ENCODE data around the gene SPC25.

DNA sequence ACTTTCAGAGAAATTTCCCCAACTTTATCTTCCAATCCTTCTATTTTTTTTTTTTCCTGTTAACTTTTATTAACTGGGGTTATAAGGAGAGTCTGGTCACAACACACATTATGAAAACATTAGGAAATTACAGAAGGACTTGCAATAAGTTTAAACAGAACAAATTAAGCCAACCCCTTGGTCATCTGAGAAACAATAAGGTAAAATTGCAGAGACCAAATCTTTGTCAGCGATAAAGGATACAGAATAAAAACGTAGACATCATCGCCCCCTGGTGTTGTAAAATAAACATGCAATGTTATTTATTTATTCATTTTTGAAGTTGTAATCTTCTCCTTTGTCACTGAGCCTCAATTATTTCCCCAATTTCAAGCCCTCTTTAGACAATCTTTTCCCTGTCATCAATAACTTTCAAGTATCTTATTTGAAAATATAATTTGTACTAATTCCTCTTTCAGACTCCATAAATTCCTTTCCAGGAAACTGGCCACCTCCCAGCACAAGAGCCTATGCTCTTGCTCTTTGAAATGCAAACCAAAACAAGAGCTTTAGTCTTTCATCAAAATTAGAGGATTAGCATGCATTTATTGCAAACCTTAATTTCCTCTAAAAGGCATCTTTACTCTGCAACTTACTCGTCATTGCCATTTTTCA lies 30.4 kb upstream of the SPC25 start:
- no peak for TF ChIP-seq POLR2A (IDR thresholded peaks at IDR 0.05)
- TF ChIP-seq, protein P1, sequence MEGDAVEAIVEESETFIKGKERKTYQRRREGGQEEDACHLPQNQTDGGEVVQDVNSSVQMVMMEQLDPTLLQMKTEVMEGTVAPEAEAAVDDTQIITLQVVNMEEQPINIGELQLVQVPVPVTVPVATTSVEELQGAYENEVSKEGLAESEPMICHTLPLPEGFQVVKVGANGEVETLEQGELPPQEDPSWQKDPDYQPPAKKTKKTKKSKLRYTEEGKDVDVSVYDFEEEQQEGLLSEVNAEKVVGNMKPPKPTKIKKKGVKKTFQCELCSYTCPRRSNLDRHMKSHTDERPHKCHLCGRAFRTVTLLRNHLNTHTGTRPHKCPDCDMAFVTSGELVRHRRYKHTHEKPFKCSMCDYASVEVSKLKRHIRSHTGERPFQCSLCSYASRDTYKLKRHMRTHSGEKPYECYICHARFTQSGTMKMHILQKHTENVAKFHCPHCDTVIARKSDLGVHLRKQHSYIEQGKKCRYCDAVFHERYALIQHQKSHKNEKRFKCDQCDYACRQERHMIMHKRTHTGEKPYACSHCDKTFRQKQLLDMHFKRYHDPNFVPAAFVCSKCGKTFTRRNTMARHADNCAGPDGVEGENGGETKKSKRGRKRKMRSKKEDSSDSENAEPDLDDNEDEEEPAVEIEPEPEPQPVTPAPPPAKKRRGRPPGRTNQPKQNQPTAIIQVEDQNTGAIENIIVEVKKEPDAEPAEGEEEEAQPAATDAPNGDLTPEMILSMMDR (IDR thresholded peaks at IDR 0.05), result peak; percentile 56 to 69 (median 64)
